Esophagus squamous epithelium (tissue), 5 donors: ENCODE data around the gene NPPA. TPM values are rescaled to one million over a fixed set of nuclear protein-coding genes. Genes with fewer than 3 reads are reported as not detected.
A peak's percentile ranks its signal among the peaks of the same experiment; 100 is the strongest.

Experiments used
- DNase-seq: peaks from one replicate; lab custom pipeline; 2025; lab: John Stamatoyannopoulos, UW
- H3K27ac ChIP-seq, 4 donors: fragments of 200-600 bp; sonication (generic); one replicate each; pipeline ENCODE4 v1.5.1; 2016 to 2019; ENCODE audit warnings: mild to moderate bottlenecking in 1 of 4
- H3K27me3 ChIP-seq, 4 donors: fragments of 200-600 bp; sonication (generic); 1 replicate in 3 of 4; 2 replicates in 1 of 4; pipeline versions ENCODE4 v1.5.1 to v1.6.0; 2017 to 2021; ENCODE audit warnings: antibody characterized with exemption in 1 of 4
- H3K36me3 ChIP-seq, 3 donors: fragments of 200-600 bp; sonication (generic); one replicate each; pipeline ENCODE4 v1.5.1; 2016 to 2019
- H3K4me1 ChIP-seq, 3 donors: fragments of 200-600 bp; sonication (generic); one replicate each; pipeline ENCODE4 v1.5.1; 2017 to 2019
- H3K4me3 ChIP-seq, 4 donors: fragments of 200-600 bp; sonication (generic); 1 replicate in 3 of 4; 2 replicates in 1 of 4; pipeline ENCODE4 v1.5.1; 2016 to 2019; ENCODE audit warnings: mild to moderate bottlenecking in 2 of 4, moderate library complexity in 1 of 4
- H3K9me3 ChIP-seq, 3 donors: fragments of 200-600 bp; sonication (generic); one replicate each; pipeline ENCODE4 v1.5.1; 2016 to 2019
- POLR2A ChIP-seq, 4 donors: fragments of 450-650 bp; IDR thresholded peaks; one replicate each; pipeline ENCODE4 v1.6.1; 2017; ENCODE audit warnings: antibody characterized with exemption in 4 of 4, mild to moderate bottlenecking in 4 of 4, moderate library complexity in 3 of 4
- WGBS, 2 donors: methylation state at CpG; one replicate each; pipeline ENCODE4 v1.1.5; 2018; 5-methylcytosine and 5-hydroxymethylcytosine counted together
- intact Hi-C: fragments of 100-400 bp; cut with DNase I; formaldehyde crosslinking; loops from one replicate; pipeline ENCODE4 v1.15.0; 2022
- total RNA-seq, 4 donors: library from RNA; depleted of rRNA; stranded (reverse); fragments of >200 nt; gene quantifications; one replicate each; pipeline ENCODE4 v1.1.0, GENCODE V29; 2016
- TF ChIP-seq, protein P1 (sequence below), 6 experiments: fragments of 450-650 bp in 4 of 6; fragments of 200-600 bp in 2 of 6; sonication (generic) in 2 of 6; IDR thresholded peaks; one replicate each; pipeline ENCODE4 v1.5.1; 2016 to 2019; ENCODE audit warnings: antibody characterized with exemption in 6 of 6, mild to moderate bottlenecking in 4 of 6, moderate library complexity in 4 of 6
- donor health status: DM: yes; HTN: yes; CAD: no.

Gene NPPA
- total RNA-seq, 4 donors from 2014 or later, result not detected

DNA sequence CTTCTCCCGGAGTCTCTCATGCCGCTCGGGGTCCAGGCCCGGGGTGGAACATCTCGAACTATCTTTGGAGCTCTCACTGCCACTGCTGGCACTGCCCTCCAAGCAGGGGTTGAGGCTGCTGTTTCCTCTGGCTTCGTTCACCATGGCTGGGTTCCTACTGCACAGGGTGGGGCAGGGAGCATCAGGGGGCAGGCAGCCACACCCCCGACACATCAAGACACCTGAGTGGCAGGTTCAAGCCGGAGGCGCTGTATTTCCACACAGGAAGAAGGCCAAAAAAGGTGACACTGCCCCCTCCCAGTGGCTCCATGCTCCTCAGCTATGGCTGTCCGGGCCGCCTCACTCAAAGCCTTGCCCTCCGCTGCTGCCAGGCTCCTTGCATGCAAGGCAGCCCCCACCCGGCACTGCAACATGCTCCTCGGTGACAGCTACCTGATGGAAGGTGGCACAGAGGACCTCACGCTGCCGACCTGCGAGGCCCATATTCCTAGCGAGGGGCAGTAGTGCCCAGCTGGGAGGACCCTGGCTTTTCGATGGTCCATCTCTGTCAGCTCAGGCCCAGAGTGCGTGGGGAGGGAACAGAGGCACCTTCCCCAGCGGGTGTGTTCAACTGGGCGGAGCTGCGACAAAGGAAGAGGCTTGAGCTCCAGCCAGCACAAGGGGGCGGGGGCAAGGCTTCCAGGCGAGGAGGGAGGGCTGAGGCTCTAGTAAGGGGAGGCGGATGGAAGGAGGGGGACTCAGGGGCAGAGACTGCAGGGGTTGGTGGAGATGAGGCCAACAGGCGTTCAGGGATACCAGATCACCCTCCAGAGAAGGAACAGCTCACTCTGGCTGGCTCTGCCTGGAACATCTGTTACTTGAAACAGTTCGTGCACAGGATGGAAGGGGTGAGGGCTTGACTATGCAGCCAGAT is 44.4 kb downstream of the NPPA start:
- intact Hi-C loops, result no loop called here
- no peaks in the 10 kb centered on the region for H3K27me3 ChIP-seq
- H3K4me3 ChIP-seq, result peak overlapping the region; percentile 27 to 77 (median 56)
- peaks cover 32 to 71% (median 42%) of the 10 kb centered on the region in 3 donors for H3K4me1 ChIP-seq
- 18 to 29% methylated on average over 11 to 15 of the region's 28 CpGs for WGBS, 2 donors
- TF ChIP-seq POLR2A (IDR thresholded peaks at IDR 0.05), result peak in 2 of 4 donors; percentile 36 to 67
- TF ChIP-seq, protein P1, sequence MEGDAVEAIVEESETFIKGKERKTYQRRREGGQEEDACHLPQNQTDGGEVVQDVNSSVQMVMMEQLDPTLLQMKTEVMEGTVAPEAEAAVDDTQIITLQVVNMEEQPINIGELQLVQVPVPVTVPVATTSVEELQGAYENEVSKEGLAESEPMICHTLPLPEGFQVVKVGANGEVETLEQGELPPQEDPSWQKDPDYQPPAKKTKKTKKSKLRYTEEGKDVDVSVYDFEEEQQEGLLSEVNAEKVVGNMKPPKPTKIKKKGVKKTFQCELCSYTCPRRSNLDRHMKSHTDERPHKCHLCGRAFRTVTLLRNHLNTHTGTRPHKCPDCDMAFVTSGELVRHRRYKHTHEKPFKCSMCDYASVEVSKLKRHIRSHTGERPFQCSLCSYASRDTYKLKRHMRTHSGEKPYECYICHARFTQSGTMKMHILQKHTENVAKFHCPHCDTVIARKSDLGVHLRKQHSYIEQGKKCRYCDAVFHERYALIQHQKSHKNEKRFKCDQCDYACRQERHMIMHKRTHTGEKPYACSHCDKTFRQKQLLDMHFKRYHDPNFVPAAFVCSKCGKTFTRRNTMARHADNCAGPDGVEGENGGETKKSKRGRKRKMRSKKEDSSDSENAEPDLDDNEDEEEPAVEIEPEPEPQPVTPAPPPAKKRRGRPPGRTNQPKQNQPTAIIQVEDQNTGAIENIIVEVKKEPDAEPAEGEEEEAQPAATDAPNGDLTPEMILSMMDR (IDR thresholded peaks at IDR 0.05), result peak in 1 of 6 experiments; percentile 3
- peaks cover 9 to 42% (median 15%) of the 10 kb centered on the region in 3 donors for H3K36me3 ChIP-seq
- H3K9me3 ChIP-seq, result no peaks in the 10 kb centered on the region
- peak overlapping the region; percentile 95 to 100 (median 99) for H3K27ac ChIP-seq
- peak; percentile 49 for DNase-seq

DNA sequence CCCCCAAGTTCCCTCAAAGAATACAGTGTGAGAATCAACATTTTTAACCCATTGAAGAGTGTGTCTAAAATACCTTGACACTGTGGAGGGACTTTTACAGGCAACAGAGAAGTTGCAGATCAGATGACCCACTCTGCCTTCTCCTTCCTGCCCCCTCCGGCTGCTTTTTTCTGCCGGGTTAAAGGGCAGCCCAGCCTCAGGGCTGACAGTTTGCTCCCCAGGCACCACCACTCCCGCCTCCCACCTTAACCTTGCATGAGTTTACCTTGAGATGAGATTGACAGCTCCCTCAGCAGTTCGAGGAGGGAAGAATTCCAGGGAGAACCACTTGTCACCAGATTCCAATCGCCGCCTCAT is 45.0 kb downstream of the NPPA start:
- Histone ChIP-seq H3K4me1 (peaks cover 32 to 71% (median 41%) of the 10 kb centered on the region in 3 donors), H3K9me3 (no peaks in the 10 kb centered on the region), H3K27ac (peak overlapping the region; percentile 95 to 100 (median 99)), H3K36me3 (peaks cover 9 to 44% (median 15%) of the 10 kb centered on the region in 3 donors), H3K4me3 (peak overlapping the region; percentile 27 to 77 (median 56)), H3K27me3 (no peaks in the 10 kb centered on the region)
- intact Hi-C loops, result no loop called here
- 28 to 36% methylated on average over 6 of the region's 6 CpGs for WGBS, 2 donors
- DNase-seq, result no peak
- TF ChIP-seq POLR2A (IDR thresholded peaks at IDR 0.05), result no peak
- TF ChIP-seq, protein P1 (IDR thresholded peaks at IDR 0.05), result no peak

DNA sequence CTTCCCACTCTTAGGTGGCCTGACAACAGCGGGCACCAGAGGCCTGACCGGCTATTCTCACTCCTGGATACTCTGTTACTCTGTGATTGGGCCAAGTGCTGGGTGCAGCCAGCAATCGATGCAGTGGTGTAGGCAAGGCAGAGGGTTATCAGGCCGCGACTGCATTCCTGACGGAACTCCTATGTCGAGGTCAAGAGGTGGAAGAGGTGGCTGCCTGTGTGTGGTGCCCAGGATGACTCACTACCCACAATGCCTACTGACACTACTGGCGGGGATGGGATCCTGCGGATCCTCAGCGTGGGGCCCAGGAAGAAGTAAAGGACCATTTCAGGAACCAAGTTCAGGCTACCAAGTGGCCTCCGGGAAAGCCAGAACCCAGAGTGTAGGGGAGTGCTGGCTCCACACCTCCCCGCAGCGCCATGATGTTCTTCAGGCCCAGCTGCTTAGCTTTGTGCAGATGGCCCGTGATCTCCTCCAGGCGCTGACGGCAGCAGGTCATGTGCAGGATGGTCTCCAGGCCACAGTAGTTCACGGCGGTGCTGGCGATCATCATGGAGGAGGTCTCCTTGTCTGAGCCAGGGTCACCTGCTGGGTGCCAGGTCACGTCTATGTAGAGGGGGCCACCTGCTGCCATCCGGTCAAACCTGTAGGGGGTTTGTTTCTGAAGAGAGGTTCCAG is 46.7 kb downstream of the NPPA start:
- intact Hi-C loops, result no loop called here
- peaks cover 23 to 70% (median 38%) of the 10 kb centered on the region in 3 donors for H3K4me1 ChIP-seq
- no peak for DNase-seq
- no peak overlapping the region for H3K27ac ChIP-seq
- no peaks in the 10 kb centered on the region for H3K9me3 ChIP-seq
- H3K4me3 ChIP-seq, result no peak overlapping the region
- peaks cover 9 to 53% (median 17%) of the 10 kb centered on the region in 3 donors for H3K36me3 ChIP-seq
- TF ChIP-seq, protein P1 (IDR thresholded peaks at IDR 0.05), result no peak
- no peak for TF ChIP-seq POLR2A (IDR thresholded peaks at IDR 0.05)
- WGBS, 2 donors, result 85 to 98% methylated on average over 8 to 11 of the region's 21 CpGs
- H3K27me3 ChIP-seq, result no peaks in the 10 kb centered on the region

DNA sequence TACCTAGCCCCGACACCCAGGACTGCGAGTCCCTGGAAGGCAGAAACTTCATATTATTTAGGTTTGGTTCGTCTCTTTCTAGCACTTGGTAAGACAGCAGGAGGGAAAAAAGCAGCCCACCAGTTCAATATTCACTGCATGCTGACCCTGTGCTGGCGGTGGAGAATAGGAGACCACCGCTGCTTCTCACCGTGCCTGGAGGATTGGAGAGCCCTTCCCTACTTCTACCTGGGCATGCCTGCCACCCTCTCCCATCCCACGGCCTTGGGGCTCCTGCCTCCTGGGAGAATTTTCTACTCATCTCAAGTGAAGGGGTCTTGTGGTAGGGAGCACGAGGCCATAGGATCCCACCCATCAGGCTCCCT is 47.2 kb downstream of the NPPA start:
- Histone ChIP-seq H3K27ac (no peak overlapping the region), H3K4me1 (peaks cover 23 to 70% (median 38%) of the 10 kb centered on the region in 3 donors)

More for the DNA sequence above, 47.2 kb downstream of the NPPA start:
- Histone ChIP-seq H3K36me3 (peaks cover 10 to 58% (median 22%) of the 10 kb centered on the region in 3 donors), H3K4me3 (no peak overlapping the region), H3K9me3 (no peaks in the 10 kb centered on the region), H3K27me3 (no peaks in the 10 kb centered on the region)
- WGBS, 2 donors, result 95% methylated on average over 4 to 8 of the region's 8 CpGs
- TF ChIP-seq, protein P1 (IDR thresholded peaks at IDR 0.05), result no peak
- no peak for TF ChIP-seq POLR2A (IDR thresholded peaks at IDR 0.05)
- intact Hi-C loops, result no loop called here
- no peak for DNase-seq
